Hematopoietic multipotent progenitor cell (in vitro differentiated cells): ENCODE data around the gene SAMD4A. TPM values are rescaled to one million over a fixed set of nuclear protein-coding genes. Genes with fewer than 3 reads are reported as not detected.
A peak's percentile ranks its signal among the peaks of the same experiment; 100 is the strongest.
"Not testable (repeated sequence)": the region's sequence is repeated elsewhere in the genome, so short reads cannot be mapped to it uniquely, and the experiment has no call there.

ENCODE experiments used
- DNase-seq, 3 donors: peaks; one replicate each; pipeline ENCODE4 v3.0.0-alpha.2; 2011 to 2015; ENCODE audit warnings: low read depth in 2 of 3, low spot score in 2 of 3
- total RNA-seq: library from RNA; depleted of rRNA; stranded (reverse); fragments of >200 nt; gene quantifications from one replicate; pipeline ENCODE4 v1.2.3, GENCODE V29; 2012

The SAMD4A gene
- total RNA-seq, 1 donor = 2.7 TPM

DNA sequence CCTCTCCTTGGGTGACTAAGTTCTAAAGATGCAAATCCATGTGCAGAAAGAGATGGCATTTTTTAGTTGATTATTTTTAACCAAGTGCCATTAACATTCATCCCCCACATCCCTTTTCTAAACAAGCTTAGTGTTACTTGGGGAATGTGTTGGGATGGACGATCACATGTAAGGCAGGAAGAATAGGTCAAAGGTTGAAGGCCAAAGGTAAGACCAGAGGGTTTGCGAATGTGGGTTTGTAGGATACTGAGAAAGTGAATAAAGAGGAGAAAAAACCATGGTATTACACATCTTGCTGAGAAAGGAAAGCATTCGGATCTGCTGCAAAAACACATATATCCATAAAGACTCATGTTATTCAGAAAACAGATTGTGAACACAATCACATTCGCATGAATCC is 224.1 kb downstream of the SAMD4A start:
- DNase-seq = no peak

DNA sequence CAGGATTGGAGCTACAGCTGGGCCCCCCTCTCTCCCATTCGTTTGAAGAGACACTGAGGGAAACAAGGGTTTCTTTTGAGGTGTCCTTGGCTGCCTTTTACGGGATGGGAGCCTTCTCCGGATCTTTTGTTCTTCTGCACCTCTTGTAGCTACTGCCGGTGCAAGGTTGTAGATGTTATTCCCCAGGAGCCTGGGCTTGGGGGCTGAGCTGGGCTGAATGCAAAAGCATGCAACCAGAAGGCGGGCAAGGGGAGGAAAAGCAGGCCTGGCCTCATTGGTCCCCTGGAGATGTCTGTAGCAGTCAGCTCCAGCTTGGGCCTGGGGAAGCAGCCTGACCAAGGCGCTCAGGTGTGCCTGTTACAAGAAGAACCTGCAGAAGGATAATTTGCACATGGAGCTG is 225.4 kb downstream of the SAMD4A start:
- no peak for DNase-seq

DNA sequence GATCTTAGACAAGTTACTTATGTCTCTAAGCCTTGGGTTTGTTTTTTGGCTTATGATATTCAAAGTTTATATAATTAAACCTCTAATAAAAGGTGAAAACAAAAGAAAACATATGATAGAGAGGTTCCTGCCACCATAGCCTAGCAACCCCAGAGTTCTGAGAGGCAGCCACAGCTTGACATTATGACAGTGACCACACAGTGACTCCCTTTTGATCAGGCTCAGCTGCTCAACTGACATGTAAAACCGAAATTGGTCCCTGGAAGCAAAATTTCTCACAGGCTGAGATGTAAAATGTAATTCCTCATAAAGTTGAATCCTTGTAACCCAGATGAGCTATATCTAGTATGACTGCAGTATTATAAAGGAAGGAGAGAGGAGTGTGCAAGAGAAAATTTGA is 227.2 kb downstream of the SAMD4A start:
- DNase-seq = no peak

DNA sequence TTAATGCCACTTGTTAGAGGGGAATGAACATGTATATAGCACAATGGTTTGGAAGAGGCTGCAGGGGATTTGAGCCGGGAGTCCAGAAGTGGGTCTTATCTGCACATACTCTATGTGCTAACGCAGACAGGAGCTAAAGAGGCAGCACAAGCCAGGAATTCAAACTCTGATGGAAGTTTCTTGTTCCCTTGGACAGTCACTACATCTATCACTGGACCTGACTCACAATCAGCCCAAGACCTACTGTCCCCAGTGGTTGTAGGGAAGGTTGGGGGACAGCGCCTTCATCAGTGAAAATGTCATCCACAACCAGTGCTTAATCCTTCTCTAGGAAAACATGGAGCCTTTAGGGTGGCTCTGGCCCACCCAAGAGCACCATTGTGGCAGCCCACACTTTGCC is 227.9 kb downstream of the SAMD4A start:
- no peak for DNase-seq

DNA sequence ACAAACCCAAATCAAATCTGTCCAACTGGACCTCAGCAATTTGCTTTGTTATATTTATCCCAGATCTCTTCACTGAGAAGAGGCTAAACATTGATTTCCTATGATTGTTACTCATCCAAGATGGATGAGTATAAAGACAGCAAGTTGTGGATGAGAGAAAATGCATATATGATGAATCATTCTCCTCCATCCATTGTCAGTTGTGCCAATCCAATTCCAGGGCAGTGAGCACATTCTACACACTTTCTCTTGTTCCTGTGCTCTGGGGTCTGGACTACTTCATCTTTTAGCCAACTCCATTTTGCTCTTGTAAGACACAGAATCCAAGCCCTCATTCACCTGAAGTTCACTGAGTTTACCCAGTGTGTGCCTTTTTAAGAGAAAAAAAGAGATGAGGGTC is 230.0 kb downstream of the SAMD4A start:
- DNase-seq = no peak

GRCh38 chr14:54797556-54797955 is 230.6 kb downstream of the SAMD4A start:
- no peak for DNase-seq

DNA sequence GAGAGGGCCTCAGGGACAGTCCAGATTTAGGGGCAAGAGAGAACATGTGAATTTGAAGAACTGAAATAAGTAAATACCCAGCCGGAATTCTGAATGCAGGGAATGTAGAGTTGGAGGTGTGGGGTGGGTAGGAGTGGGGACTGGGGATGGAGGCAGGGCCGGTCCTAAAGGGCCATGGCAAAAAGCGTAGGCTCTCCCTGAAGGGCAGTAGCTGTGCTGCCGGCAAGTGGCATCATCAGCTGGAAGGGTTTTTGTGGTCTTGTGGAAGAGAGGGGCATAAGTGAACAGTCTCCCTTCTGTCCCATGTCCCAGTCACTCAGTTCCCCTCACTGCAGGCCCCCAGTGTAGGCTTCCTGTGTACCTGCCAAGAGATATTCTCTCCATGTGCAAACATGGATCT is 231.1 kb downstream of the SAMD4A start:
- DNase-seq = no peak

GRCh38 chr14:54798465-54799124 is 231.7 kb downstream of the SAMD4A start:
- DNase-seq = no peak

DNA sequence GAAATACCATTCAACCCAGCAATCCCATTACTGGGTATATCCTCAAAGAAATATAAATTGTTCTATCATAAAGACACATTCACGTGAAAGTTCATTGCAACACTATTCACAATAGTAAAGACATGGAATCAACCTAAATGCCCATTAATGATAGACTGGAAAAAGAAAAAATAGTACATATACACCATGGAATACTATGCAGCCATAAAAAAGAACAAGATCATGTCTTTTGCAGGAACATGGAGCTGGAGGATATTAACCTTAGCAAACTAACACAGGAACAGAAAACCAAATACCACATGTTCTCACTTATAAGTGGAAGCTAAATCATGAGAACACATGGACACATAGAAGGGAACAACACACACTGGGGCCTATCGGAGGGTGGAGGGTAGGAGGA is 234.6 kb downstream of the SAMD4A start:
- DNase-seq = not testable (repeated sequence)

GRCh38 chr14:54803396-54803795 is 236.5 kb downstream of the SAMD4A start:
- peak in 1 of 3 donors; percentile 48 for DNase-seq

DNA sequence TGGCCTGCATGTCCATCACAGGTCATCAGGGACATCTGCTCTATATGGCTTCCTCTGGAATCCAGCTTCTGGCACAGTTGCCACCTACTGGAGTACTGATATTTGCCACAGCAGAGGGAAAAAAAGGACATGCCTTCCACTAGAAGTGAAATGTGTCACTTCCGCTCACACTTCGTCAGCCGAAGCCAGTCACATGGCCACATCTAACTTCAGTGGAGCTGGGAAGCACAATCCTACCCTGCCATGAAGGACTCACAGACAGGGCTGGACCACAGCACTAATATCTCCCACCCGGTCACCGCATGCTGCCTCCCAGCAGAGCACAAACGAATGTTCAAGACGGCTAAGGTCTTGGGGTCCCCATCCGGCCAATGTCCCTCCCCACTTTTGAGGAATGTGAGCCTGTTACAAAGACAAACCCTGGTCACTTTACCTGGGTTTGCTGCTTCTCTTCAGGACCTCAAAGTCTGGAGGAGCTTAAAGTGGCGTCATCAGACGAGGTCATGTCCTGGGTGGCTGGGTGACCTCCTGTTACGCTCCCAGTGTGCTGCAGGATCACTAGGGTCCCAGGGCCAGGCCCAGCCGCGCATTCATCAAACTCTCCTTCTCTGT is 237.1 kb downstream of the SAMD4A start:
- DNase-seq = no peak

DNA sequence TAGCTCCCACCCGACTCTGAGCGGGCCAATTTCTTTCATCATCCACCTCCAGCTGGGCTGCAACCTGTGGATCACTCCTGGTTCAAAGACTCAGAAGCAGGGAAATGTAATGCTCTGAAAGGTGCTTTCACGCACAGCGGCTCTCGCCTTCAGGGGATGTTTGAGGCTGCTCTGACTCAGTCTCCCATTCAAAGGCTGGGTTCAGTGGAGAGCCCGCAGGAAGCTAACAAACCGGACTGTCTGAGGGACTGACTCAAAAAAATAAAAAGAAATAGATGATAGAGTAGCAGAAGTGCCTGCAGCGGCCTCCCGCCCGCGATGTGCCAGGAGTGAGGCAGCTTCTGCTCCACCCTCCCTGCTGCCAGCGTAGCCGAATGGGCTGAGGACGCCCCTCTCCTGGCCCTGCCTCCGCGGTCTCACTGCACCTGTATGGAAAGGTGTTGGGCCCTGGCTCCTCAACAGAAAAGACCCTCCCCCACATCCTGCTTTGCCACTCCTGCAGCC is 237.7 kb downstream of the SAMD4A start:
- DNase-seq = no peak

DNA sequence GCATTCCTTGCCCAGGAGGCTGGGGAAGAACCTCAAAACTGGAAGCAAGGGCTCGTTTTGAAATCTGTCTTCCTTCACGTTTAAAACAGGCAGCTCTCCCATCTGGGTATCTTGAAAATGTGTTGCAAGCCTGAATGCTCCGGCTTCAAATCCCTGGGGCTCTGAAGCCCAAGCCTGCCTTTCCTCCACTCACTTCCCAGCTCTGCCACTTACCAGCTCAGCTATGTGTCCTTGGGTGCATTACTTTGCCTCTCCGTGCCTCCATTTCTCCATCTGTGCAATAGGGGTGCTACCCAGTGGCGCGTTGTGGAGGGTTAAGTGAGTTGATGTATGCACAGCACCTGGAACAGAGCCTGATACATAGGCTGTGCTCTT is 238.1 kb downstream of the SAMD4A start:
- no peak for DNase-seq

GRCh38 chr14:54805445-54806322 is 238.8 kb downstream of the SAMD4A start:
- DNase-seq = peak; percentile 46 to 86 (median 76)

GRCh38 chr14:54806616-54807015 is 239.7 kb downstream of the SAMD4A start:
- no peak for DNase-seq

GRCh38 chr14:54807428-54807827 is 240.5 kb downstream of the SAMD4A start:
- DNase-seq = no peak

DNA sequence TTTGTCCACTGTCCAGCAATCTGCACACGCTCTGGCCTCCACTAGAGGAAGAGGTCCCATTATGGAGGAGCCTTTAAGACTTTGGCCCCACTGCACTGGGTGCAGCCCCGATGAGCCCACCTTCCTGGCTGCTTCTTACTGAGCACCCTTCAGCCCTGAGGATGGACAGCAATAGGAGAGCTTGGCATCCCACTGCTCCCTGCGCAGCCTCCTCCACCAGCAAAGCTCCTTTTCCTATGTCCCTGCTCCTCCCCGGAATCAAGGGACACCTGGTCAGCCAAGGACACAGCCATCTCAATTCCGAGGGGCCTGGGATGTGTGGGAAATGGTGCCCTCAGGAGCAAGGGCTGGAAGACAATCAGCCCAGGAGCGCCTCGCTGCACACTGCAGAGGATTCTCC is 241.0 kb downstream of the SAMD4A start:
- no peak for DNase-seq

DNA sequence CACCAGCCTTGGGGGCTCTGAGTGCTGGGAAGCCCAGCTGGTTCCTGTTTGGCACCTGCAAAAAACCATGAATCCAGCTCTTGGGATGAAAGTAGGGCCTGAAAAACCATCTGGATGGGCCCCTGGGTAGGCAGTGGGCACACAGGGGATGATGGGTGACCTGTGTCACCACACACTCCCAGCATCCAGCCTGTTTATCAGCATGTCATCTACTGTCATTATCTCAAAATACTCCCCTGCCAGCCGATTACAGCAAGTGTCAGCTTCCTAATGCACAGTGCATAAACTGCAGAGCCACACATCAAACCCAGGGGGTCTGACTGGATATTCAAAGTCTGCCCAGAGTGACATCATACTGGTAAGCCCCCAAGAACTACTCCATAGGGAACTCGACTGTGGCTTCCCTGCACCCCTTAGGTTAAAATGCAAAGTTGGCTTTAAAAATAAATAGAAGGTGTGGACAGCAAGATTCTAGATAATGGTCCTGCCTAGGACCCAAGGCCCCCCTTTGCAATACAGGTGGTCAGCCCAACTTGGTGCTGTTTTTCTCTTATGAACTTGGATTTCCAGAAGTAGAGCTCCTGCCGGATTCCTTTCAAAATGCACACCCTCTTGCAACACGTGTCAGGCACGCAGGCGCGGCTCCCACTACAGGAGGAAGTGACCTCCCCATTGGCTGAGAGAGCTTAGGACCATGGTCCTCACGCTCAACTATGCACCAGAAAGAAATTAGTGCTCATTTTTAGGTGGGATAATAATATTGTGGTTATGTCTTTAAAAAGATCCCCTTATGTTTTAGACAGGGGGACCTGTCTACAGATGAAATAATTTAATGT is 241.6 kb downstream of the SAMD4A start:
- DNase-seq = no peak

DNA sequence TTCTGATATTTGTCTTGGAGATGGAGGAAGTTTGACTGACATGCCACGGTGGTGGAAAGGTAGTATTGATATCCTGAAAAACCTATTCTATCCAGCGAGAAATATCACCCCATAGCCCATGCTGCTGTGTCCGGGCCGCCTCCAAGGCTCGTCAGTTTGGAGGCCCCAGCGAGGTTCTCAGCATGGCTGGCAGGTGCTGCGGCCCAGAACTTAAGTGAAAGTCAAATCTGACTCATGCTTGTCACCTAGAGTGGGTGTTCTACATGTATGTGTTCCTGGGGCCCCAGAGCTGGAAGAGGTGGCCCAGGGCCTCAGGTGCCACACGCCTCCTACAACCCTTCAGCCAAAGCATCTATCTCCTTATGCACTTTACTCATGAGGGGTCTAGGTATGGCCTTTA is 242.8 kb downstream of the SAMD4A start:
- DNase-seq = no peak

GRCh38 chr14:54812617-54813016 is 245.7 kb downstream of the SAMD4A start:
- no peak for DNase-seq

GRCh38 chr14:54813081-54813480 is 246.2 kb downstream of the SAMD4A start:
- no peak for DNase-seq
